ENCODE data around the gene TOMM40.
"Not testable (repeated sequence)": the region's sequence is repeated elsewhere in the genome, so short reads cannot be mapped to it uniquely, and the experiment has no call there.

The TOMM40 gene

DNA sequence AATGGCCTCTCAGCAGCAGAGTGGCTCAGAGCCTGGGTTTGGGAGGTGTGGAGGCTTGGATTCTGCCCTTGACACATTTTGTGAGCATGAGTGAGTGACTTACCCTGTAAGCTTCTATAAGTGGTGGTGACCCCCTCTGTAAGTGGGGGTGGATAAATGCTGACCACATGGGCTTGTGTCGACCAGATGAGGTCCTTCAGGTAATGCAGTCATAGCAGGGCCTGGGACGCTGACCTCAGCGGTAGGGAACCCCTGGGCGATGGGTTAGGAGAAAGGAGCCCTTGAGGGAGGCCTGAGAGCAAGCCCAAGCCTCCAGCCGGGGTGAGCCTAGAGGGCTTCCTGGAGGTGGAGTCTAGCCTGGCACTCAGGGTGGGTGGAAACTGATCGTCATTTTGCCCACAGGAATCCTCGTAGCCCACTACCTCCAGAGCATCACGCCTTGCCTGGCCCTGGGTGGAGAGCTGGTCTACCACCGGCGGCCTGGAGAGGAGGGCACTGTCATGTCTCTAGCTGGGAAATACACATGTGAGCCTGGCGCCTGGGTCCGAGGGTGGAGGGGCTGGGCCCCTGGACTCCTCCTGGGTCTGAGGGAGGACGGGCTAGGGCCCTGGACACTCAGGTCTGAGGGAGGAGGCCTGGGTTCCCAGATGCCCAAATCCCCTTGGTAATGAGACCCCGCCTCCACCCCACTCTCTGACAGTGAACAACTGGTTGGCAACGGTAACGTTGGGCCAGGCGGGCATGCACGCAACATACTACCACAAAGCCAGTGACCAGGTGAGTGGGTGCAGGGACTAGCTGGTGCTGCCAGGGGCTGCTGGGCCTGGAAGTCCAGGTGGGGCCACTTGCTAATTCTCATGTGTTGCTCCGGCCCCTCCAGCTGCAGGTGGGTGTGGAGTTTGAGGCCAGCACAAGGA is 9.5 kb downstream of the TOMM40 start:
- no peak for DNase-seq

DNA sequence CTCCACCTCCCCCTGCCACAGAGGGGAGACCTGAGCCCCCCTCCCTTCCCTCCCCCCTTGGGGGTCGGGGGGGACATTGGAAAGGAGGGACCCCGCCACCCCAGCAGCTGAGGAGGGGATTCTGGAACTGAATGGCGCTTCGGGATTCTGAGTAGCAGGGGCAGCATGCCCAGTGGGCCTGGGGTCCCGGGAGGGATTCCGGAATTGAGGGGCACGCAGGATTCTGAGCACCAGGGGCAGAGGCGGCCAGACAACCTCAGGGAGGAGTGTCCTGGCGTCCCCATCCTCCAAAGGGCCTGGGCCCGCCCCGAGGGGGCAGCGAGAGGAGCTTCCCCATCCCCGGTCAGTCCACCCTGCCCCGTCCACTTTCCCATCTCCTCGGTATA is 12.2 kb downstream of the TOMM40 start:
- no peak for DNase-seq

DNA sequence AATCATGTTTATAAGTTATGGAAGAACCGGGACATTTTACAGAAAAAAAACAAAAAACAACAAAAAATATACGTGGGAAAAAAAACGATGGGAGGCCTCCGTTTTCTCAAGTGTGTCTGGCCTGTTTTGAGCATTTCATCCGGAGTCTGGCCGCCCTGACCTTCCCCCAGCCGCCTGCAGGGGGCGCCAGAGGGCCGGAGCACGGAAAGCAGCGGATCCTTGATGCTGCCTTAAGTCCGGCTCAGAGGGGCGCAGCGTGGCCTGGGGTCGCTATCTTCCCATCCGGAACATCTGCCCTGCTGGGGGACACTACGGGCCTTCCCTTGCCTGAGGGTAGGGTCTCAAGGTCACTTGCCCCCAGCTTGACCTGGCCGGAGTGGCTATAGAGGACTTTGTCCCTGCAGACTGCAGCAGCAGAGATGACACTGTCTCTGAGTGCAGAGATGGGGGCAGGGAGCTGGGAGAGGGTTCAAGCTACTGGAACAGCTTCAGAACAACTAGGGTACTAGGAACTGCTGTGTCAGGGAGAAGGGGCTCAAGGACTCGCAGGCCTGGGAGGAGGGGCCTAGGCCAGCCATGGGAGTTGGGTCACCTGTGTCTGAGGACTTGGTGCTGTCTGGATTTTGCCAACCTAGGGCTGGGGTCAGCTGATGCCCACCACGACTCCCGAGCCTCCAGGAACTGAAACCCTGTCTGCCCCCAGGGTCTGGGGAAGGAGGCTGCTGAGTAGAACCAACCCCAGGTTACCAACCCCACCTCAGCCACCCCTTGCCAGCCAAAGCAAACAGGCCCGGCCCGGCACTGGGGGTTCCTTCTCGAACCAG is 12.8 kb downstream of the TOMM40 start:
- no peak for DNase-seq

DNA sequence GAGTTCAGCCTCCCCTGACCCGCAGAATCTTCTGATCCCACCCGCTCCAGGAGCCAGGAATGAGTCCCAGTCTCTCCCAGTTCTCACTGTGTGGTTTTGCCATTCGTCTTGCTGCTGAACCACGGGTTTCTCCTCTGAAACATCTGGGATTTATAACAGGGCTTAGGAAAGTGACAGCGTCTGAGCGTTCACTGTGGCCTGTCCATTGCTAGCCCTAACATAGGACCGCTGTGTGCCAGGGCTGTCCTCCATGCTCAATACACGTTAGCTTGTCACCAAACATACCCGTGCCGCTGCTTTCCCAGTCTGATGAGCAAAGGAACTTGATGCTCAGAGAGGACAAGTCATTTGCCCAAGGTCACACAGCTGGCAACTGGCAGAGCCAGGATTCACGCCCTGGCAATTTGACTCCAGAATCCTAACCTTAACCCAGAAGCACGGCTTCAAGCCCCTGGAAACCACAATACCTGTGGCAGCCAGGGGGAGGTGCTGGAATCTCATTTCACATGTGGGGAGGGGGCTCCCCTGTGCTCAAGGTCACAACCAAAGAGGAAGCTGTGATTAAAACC is 13.5 kb downstream of the TOMM40 start:
- no peak for DNase-seq

DNA sequence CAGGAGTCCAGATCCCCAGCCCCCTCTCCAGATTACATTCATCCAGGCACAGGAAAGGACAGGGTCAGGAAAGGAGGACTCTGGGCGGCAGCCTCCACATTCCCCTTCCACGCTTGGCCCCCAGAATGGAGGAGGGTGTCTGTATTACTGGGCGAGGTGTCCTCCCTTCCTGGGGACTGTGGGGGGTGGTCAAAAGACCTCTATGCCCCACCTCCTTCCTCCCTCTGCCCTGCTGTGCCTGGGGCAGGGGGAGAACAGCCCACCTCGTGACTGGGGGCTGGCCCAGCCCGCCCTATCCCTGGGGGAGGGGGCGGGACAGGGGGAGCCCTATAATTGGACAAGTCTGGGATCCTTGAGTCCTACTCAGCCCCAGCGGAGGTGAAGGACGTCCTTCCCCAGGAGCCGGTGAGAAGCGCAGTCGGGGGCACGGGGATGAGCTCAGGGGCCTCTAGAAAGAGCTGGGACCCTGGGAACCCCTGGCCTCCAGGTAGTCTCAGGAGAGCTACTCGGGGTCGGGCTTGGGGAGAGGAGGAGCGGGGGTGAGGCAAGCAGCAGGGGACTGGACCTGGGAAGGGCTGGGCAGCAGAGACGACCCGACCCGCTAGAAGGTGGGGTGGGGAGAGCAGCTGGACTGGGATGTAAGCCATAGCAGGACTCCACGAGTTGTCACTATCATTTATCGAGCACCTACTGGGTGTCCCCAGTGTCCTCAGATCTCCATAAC is 14.5 kb downstream of the TOMM40 start, which contains the start of gene APOE:
TSS of gene APOE (plus strand) at position 360 of the 724 bp plus-strand sequence. CDS start 829 bp downstream, outside the sequence.
- DNase-seq: no peak

DNA sequence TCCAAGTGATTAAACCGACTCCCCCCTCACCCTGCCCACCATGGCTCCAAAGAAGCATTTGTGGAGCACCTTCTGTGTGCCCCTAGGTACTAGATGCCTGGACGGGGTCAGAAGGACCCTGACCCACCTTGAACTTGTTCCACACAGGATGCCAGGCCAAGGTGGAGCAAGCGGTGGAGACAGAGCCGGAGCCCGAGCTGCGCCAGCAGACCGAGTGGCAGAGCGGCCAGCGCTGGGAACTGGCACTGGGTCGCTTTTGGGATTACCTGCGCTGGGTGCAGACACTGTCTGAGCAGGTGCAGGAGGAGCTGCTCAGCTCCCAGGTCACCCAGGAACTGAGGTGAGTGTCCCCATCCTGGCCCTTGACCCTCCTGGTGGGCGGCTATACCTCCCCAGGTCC is 16.6 kb downstream of the TOMM40 start:
- DNase-seq: no peak

DNA sequence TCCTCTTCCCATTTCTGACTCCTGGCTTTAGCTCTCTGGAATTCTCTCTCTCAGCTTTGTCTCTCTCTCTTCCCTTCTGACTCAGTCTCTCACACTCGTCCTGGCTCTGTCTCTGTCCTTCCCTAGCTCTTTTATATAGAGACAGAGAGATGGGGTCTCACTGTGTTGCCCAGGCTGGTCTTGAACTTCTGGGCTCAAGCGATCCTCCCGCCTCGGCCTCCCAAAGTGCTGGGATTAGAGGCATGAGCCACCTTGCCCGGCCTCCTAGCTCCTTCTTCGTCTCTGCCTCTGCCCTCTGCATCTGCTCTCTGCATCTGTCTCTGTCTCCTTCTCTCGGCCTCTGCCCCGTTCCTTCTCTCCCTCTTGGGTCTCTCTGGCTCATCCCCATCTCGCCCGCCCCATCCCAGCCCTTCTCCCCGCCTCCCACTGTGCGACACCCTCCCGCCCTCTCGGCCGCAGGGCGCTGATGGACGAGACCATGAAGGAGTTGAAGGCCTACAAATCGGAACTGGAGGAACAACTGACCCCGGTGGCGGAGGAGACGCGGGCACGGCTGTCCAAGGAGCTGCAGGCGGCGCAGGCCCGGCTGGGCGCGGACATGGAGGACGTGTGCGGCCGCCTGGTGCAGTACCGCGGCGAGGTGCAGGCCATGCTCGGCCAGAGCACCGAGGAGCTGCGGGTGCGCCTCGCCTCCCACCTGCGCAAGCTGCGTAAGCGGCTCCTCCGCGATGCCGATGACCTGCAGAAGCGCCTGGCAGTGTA is 17.2 kb downstream of the TOMM40 start:
- no peak for DNase-seq

DNA sequence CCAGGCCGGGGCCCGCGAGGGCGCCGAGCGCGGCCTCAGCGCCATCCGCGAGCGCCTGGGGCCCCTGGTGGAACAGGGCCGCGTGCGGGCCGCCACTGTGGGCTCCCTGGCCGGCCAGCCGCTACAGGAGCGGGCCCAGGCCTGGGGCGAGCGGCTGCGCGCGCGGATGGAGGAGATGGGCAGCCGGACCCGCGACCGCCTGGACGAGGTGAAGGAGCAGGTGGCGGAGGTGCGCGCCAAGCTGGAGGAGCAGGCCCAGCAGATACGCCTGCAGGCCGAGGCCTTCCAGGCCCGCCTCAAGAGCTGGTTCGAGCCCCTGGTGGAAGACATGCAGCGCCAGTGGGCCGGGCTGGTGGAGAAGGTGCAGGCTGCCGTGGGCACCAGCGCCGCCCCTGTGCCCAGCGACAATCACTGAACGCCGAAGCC is 17.8 kb downstream of the TOMM40 start:
- no peak for DNase-seq

DNA sequence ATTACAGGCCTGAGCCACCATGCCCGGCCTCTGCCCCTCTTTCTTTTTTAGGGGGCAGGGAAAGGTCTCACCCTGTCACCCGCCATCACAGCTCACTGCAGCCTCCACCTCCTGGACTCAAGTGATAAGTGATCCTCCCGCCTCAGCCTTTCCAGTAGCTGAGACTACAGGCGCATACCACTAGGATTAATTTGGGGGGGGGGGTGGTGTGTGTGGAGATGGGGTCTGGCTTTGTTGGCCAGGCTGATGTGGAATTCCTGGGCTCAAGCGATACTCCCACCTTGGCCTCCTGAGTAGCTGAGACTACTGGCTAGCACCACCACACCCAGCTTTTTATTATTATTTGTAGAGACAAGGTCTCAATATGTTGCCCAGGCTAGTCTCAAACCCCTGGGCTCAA is 18.7 kb downstream of the TOMM40 start:
- no peak for DNase-seq

DNA sequence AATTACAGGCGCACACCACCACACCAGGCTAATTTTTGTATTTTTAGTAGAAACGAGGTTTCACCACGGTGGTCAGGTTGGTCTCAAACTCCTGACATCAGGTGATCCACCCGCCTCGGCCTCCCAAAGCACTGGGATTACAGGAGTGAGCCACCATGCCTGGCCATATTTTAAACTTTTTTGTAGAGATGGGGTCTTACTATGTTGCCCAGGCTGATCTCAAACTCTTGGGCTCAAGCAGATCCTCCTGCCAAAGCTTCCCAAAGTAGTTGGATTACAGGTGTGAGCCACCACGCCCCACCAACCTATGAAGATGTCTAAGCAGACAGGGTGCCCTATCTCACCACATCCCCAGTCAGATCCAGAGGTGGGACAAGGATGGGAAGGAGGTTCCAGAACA is 20.8 kb downstream of the TOMM40 start:
- DNase-seq: not testable (repeated sequence)

DNA sequence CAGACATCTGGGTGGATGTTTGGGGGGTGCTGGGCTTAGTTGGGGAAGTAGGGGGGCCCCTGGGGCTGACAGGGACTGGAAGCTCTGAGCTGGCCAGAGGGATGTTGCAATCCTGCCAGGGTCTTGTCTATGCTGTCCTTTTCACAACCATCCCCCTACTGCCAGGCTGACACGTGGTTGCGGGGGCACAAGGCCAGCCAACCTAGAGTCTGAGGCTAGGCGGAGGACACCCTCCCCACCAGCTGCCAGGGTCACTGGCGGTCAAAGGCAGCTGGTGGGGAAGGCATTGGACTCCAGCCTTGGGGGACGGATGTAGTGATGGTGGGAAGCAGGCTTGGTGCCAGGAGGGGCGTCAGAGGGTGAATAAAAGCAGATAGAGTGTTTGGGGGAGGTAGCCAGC is 21.8 kb downstream of the TOMM40 start:
- DNase-seq: no peak

DNA sequence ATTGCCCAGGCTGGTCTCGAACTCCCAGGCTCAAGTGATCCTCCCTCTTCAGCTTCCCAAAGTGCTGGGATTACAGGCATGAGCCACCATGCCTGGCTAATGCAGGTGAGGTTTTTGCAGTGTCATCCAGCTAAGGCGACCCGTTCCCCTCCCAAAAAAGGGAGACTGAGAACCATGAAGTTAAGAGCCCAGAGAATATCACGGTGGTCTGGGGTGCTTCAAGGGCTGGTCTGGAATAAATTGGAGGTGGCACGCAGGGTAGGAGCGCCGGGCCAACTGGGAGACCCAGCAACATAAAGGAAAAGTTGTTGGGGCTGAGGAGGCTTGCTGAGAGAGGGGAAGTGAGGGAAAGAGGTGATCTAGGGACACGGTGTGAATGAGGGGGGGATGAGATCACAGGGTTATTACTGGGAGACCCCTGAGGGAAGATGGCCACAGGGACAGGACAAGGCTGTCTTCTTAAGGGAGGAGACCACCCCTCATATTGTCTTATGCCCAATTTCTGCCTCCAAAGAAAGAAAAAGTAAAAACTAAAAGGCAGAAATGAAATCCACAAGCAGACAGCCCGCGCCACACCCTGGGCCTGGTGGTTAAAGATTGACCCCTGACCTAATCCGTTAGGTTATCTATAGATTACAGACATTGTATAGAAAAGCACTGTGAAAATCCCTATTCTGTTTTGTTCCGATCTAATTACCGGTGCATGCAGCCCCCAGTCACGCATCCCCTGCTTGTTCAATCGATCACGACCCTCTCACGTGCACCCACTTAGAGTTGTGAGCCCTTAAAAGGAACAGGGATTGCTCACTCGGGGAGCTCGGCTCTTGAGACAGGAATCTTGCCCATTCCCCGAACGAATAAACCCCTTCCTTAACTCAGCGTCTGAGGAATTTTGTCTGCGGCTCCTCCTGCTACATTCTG is 22.7 kb downstream of the TOMM40 start:
- not testable (repeated sequence) for DNase-seq

DNA sequence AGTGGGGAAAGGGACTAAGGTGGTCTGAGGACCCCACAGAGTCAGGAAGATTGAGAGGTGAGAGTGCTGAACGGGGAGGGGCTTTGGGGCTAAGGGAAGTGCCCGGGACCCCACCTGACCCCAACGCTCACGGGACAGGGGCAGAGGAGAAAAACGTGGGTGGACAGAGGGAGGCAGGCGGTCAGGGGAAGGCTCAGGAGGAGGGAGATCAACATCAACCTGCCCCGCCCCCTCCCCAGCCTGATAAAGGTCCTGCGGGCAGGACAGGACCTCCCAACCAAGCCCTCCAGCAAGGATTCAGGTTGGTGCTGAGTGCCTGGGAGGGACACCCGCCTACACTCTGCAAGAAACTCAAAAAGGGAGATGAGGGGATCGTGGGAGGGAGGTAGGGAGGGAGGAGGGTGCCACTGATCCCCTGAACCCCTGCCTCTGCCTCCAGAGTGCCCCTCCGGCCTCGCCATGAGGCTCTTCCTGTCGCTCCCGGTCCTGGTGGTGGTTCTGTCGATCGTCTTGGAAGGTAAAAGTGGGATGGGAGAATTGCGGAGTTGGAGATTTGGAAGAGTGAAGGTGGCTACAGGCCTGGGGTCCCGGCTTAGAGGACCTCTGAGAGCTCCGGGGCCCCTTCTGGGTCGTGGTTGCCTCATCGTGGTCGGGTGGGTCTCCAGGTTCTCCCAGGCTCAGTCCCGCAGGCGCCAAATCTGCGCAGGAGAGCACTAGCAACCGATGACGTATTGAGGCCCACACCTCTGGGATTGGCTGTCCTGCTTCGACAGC is 23.6 kb downstream of the TOMM40 start, which contains the start of gene APOC1:
TSS of gene APOC1 (plus strand) at position 176 of the 774 bp plus-strand sequence. CDS start at position 460, 284 bp downstream.
- DNase-seq: peak; percentile 77

DNA sequence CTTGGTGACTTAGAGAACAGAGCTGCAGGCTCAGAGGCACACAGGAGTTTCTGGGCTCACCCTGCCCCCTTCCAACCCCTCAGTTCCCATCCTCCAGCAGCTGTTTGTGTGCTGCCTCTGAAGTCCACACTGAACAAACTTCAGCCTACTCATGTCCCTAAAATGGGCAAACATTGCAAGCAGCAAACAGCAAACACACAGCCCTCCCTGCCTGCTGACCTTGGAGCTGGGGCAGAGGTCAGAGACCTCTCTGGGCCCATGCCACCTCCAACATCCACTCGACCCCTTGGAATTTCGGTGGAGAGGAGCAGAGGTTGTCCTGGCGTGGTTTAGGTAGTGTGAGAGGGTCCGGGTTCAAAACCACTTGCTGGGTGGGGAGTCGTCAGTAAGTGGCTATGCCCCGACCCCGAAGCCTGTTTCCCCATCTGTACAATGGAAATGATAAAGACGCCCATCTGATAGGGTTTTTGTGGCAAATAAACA is 33.2 kb downstream of the TOMM40 start:
- no peak for DNase-seq

DNA sequence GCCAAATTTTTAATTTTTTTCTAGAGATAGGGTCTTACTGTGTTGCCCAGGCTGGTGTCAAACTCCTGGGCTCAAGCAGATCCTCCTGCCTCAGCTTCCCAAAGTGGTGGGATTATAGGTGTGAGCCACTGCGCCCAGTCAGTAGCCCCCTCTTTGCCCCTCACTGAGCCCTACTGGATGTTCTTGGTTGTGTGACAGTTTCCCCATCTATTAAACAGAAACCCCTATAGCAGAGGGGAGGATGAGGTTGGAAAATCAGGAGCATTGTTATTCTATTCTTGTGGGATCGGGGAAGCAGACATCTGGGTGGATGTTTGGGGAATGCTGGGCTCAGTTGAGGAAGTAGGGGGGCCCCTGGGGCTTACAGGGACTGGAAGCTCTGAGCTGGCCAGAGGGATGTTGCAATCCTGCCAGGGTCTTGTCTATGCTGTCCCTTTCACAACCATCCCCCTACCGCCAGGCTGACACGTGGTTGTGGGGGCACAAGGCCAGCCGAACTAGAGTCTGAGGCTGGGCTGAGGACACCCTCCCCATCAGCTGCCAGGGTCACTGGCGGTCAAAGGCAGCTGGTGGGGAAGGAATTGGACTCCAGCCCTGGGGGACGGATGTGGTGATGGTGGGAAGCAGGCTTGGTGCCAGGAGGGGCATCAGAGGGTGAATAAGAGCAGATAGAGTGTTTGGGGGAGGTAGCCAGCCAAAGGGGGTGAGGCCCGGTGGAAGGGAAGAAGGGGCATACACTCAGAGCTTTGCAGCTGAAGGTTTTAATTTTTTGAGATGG is 34.2 kb downstream of the TOMM40 start:
- no peak for DNase-seq

DNA sequence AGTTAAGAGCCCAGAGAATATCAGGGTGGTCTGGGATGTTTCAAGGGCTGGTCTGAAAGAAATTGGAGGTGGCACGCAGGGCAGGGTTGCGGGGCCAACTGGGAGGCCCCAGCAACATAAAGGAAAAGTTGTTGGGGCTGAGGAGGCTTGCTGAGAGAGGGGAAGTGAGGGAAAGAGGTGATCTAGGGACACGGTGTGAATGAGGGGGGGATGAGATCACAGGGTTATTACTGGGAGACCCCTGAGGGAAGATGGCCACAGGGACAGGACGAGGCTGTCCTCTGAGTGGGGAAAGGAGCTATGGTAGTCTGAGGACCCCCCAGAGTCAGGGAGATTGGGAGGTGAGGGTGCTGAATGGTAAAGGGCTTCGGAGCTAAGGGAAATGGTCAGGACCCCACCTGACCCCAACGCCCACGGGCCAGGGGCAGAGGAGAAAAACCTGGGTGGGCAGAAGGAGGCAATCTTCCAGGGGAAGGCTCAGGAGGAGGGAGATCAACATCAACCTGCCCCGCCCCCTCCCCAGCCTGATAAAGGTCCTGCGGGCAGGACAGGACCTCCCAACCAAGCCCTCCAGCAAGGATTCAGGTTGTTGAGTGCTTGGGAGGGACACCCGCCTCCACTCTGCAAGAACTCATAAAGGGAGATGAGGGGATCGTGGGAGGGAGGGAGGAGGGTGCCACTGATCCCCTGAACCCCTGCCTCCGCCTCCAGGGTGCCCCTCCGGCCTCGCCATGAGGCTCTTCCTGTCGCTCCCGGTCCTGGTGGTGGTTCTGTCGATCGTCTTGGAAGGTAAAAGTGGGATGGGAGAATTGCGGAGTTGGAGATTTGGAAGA is 35.4 kb downstream of the TOMM40 start:
- DNase-seq: not testable (repeated sequence)

DNA sequence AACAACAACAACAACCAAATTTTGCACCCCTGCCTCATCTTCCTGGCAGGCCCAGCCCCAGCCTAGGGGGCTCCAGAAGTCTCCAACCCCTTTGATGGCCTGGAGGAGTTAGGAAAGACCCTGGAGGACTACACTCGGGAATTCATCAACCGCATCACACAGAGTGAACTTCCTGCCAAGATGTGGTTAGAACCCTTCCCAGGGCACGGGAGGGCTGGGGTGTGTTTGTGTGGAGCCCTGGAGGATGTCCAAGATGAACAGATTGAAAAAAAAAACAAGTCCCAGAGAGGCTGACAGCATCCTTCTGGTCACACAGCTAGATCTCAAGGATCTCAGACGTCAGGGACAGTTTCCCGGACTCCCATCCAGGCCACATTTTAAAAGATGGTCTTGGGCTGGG is 36.7 kb downstream of the TOMM40 start:
- no peak for DNase-seq

DNA sequence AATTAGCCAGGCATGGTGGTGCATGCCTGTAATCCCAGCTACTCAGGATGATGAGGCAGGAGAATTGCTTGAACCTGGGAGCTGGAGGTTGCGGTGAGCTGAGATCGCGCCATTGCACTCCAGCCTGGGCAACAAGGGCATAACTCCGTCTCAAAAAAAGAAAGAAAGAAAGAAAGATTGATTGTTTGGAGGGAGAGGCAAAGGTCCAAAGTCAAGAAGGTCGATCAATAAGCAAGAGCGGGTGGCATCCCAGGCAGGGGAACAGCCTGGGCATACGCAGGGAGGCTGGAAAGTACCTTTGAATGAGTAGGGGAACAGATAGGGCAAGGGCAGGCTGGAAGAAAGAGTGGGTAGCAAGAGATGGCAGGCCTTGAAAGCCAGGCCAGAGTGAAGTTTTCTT is 39.0 kb downstream of the TOMM40 start:
- no peak for DNase-seq

All from NCI-H2029 treated with DMSO at 0.1 percent for 48 hours (cell line).